ENCODE data around the gene NTRK2. TPM values are rescaled to one million over a fixed set of nuclear protein-coding genes. Genes with fewer than 3 reads are reported as not detected.

Gene NTRK2
- total RNA-seq, 1 donor from 2014 or later, result 0.02 TPM

DNA sequence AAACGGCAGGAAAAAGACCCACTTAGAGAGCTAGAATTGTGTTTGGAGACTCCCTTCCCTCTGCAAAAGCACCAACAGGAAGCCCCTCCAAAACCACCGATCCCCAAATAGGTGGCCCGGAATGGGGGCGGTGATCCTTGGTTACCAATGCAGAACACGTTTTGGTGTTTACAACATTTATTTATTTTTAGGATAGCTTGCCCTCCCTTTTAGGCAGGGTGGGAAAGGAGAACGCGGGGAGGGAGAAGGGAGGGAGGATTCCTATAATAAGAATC is 579 bp upstream of the NTRK2 start:
- DNase-seq (ENCODE audit: low spot score), result no peak
- TF ChIP-seq, protein P1, sequence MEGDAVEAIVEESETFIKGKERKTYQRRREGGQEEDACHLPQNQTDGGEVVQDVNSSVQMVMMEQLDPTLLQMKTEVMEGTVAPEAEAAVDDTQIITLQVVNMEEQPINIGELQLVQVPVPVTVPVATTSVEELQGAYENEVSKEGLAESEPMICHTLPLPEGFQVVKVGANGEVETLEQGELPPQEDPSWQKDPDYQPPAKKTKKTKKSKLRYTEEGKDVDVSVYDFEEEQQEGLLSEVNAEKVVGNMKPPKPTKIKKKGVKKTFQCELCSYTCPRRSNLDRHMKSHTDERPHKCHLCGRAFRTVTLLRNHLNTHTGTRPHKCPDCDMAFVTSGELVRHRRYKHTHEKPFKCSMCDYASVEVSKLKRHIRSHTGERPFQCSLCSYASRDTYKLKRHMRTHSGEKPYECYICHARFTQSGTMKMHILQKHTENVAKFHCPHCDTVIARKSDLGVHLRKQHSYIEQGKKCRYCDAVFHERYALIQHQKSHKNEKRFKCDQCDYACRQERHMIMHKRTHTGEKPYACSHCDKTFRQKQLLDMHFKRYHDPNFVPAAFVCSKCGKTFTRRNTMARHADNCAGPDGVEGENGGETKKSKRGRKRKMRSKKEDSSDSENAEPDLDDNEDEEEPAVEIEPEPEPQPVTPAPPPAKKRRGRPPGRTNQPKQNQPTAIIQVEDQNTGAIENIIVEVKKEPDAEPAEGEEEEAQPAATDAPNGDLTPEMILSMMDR (IDR thresholded peaks at IDR 0.05), result no peak
- H3K9ac ChIP-seq, result no peak overlapping the region
- Mint-ChIP-seq H3K4me1 (peaks cover 11% of the 10 kb centered on the region), H3K4me3 (peak overlapping the region; percentile 88), H3K27me3 (ENCODE audit: insufficient read depth, low read depth) (peaks cover 29% of the 10 kb centered on the region), H3K9me3 (peaks cover 3% of the 10 kb centered on the region), H3K36me3 (no peaks in the 10 kb centered on the region), H3K27ac (no peak overlapping the region)
- H3K4me1 ChIP-seq, result peaks cover 16% of the 10 kb centered on the region
- H3K9me3 ChIP-seq (ENCODE audit: low read depth), result no peaks in the 10 kb centered on the region
- no peaks in the 10 kb centered on the region for H4K20me1 ChIP-seq (ENCODE audit: low read depth)
- peaks cover 3% of the 10 kb centered on the region for H3F3A ChIP-seq (ENCODE audit: low read depth)
- H2AFZ ChIP-seq (replicated peaks), result peak overlapping the region; percentile 69
- peak overlapping the region; percentile 65 for H3K4me3 ChIP-seq
- no peak overlapping the region for H3K27ac ChIP-seq
- H3K27me3 ChIP-seq, result peaks cover 87% of the 10 kb centered on the region
- no peaks in the 10 kb centered on the region for H3K36me3 ChIP-seq
- H3K4me2 ChIP-seq, result peak overlapping the region; percentile 99
- H3K79me2 ChIP-seq (ENCODE audit: low read depth), result no peaks in the 10 kb centered on the region

DNA sequence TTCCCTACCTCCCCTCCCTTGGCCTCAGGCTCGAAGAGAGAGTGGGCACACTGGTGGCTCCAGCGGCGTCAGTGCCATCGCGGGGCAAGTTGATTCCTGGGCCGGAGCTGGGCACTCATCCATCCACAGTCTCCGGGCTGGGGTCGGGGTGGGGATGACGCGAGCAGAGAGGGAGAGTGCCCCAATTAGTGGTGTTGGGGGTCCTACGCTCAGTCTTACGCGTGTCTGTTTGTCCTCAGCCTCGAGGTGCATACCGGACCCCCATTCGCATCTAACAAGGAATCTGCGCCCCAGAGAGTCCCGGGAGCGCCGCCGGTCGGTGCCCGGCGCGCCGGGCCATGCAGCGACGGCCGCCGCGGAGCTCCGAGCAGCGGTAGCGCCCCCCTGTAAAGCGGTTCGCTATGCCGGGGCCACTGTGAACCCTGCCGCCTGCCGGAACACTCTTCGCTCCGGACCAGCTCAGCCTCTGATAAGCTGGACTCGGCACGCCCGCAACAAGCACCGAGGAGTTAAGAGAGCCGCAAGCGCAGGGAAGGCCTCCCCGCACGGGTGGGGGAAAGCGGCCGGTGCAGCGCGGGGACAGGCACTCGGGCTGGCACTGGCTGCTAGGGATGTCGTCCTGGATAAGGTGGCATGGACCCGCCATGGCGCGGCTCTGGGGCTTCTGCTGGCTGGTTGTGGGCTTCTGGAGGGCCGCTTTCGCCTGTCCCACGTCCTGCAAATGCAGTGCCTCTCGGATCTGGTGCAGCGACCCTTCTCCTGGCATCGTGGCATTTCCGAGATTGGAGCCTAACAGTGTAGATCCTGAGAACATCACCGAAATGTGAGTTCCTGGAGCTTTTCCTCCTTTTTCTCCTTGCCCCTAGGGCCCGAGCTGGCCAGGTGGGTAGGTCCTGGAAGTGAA is 861 bp downstream of the NTRK2 start:
- Histone ChIP-seq H3K9ac (no peak overlapping the region), H3K27ac (no peak overlapping the region), H3F3A (ENCODE audit: low read depth) (peaks cover 3% of the 10 kb centered on the region), H2AFZ (replicated peaks) (peak overlapping the region; percentile 69), H3K4me1 (peaks cover 16% of the 10 kb centered on the region), H3K27me3 (peaks cover 96% of the 10 kb centered on the region), H3K4me2 (peak overlapping the region; percentile 99), H3K79me2 (ENCODE audit: low read depth) (no peaks in the 10 kb centered on the region), H3K36me3 (no peaks in the 10 kb centered on the region), H4K20me1 (ENCODE audit: low read depth) (no peaks in the 10 kb centered on the region), H3K9me3 (ENCODE audit: low read depth) (no peaks in the 10 kb centered on the region), H3K4me3 (peak overlapping the region; percentile 65)
- Mint-ChIP-seq H3K27me3 (ENCODE audit: insufficient read depth, low read depth) (peaks cover 29% of the 10 kb centered on the region), H3K9me3 (no peaks in the 10 kb centered on the region), H3K4me3 (peak overlapping the region; percentile 86), H3K36me3 (no peaks in the 10 kb centered on the region), H3K4me1 (peaks cover 16% of the 10 kb centered on the region), H3K27ac (no peak overlapping the region)
- DNase-seq (ENCODE audit: low spot score), result peak; percentile 80
- TF ChIP-seq EZH2phosphoT487 (IDR thresholded peaks at IDR 0.05) (peak; percentile 84), EZH2 (IDR thresholded peaks at IDR 0.05) (peak; percentile 94)
- TF ChIP-seq, protein P1 (IDR thresholded peaks at IDR 0.05), result no peak

- H3K9ac ChIP-seq, result no peak overlapping the region
- H3K27ac ChIP-seq, result no peak overlapping the region
- H3K27me3 ChIP-seq, result peaks cover 81% of the 10 kb centered on the region
- H3F3A ChIP-seq (ENCODE audit: low read depth), result peaks cover 3% of the 10 kb centered on the region
- peaks cover 16% of the 10 kb centered on the region for H3K4me1 ChIP-seq
- TF ChIP-seq EZH2 (IDR thresholded peaks at IDR 0.05), result no peak
- no peak for TF ChIP-seq EZH2phosphoT487 (IDR thresholded peaks at IDR 0.05)
- TF ChIP-seq, protein P1 (IDR thresholded peaks at IDR 0.05), result no peak
- H4K20me1 ChIP-seq (ENCODE audit: low read depth), result no peaks in the 10 kb centered on the region
- no peaks in the 10 kb centered on the region for H3K36me3 ChIP-seq
- H3K9me3 ChIP-seq (ENCODE audit: low read depth), result no peaks in the 10 kb centered on the region
- Mint-ChIP-seq H3K9me3 (no peaks in the 10 kb centered on the region), H3K27me3 (ENCODE audit: insufficient read depth, low read depth) (peaks cover 29% of the 10 kb centered on the region), H3K4me1 (peaks cover 20% of the 10 kb centered on the region), H3K4me3 (peak overlapping the region; percentile 82), H3K27ac (no peak overlapping the region), H3K36me3 (no peaks in the 10 kb centered on the region)
- no peak overlapping the region for H3K4me3 ChIP-seq
- no peak overlapping the region for H2AFZ ChIP-seq (replicated peaks)
- no peaks in the 10 kb centered on the region for H3K79me2 ChIP-seq (ENCODE audit: low read depth)
- H3K4me2 ChIP-seq, result no peak overlapping the region
- DNase-seq (ENCODE audit: low spot score), result no peak
Measured at GRCh38 chr9:84671586-84672521, 2.3 kb downstream of the NTRK2 start.

Measured in neural progenitor cell (in vitro differentiated cells).